GM12875 (cell line): ENCODE results near the gene CACNG5.

Experiments
- H3K4me3 ChIP-seq: one replicate; pipeline ENCODE4 v1.5.1; 2011; ENCODE audit warnings: low read depth, low read length, control low read depth
- CTCF ChIP-seq: IDR thresholded peaks from 2 replicates; pipeline ENCODE4 v1.5.1; 2011; ENCODE audit warnings: low read depth, mild to moderate bottlenecking, control low read depth, inconsistent platforms, low read length, moderate library complexity, borderline replicate concordance; ENCODE audit not compliant: insufficient read depth

CACNG5 gene

GRCh38 chr17:66847704-66848103 lies 12.8 kb downstream of the CACNG5 start:
- no peak for TF ChIP-seq CTCF

GRCh38 chr17:66848496-66848895 lies 13.6 kb downstream of the CACNG5 start:
- no peak for TF ChIP-seq CTCF
- H3K4me3 ChIP-seq, result no peak overlapping the region

More at GRCh38 chr17:66847704-66848103, 12.8 kb downstream of the CACNG5 start:
- no peak overlapping the region for H3K4me3 ChIP-seq

- H3K4me3 ChIP-seq, result no peak overlapping the region
- TF ChIP-seq CTCF, result no peak
These were observed 14.2 kb downstream of the CACNG5 start for GRCh38 chr17:66849032-66849655.

- TF ChIP-seq CTCF, result no peak
These were observed 15.1 kb downstream of the CACNG5 start for GRCh38 chr17:66849851-66850580.

GRCh38 chr17:66850692-66851091 lies 15.8 kb downstream of the CACNG5 start:
- TF ChIP-seq CTCF, result no peak
- H3K4me3 ChIP-seq, result no peak overlapping the region

More at GRCh38 chr17:66849851-66850580, 15.1 kb downstream of the CACNG5 start:
- H3K4me3 ChIP-seq, result no peak overlapping the region

GRCh38 chr17:66855204-66855603 lies 20.3 kb downstream of the CACNG5 start:
- H3K4me3 ChIP-seq, result no peak overlapping the region
- TF ChIP-seq CTCF, result peak; percentile 47; the same call in 1 of the 2 replicates
